ENCODE results near the gene CASP7.

DNA sequence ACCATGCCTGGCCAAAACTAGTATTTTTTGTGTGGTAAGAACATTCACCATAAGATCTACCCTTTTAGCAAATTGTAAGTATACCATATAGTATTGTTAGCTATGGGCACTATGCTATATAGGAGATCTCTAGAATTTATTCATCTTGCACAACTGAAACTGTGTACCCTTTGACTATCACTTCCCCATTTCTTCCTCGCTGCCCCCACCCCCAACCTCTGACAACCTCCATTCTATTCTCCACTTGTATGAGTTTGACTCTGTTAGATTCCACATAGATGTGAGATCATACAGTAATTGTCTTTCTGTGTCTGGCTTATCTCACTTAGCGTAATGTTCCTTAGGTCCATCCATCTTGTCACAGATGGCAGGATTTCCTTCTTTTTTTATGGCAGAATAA lies 3.6 kb downstream of the CASP7 start:
- TF ChIP-seq POLR2A (IDR thresholded peaks at IDR 0.05; ENCODE audit: low read depth, low read length) (no peak), POLR2AphosphoS5 (IDR thresholded peaks at IDR 0.05; ENCODE audit: low read depth, low read length) (no peak), TAF1 (IDR thresholded peaks at IDR 0.05; ENCODE audit: borderline replicate concordance, low read depth, low read length) (no peak)
